22Rv1 (cell line): ENCODE data around the gene ADCY10.
A peak's percentile ranks its signal among the peaks of the same experiment; 100 is the strongest.

Experiments used
- H3K27ac ChIP-seq: fragments of 450-650 bp; 2 replicates; pipeline ENCODE4 v1.5.1; 2017
- ZFX ChIP-seq: fragments of 450-650 bp; IDR thresholded peaks from 2 replicates; pipeline ENCODE4 v1.6.1; 2017; ENCODE audit warnings: antibody characterized with exemption, borderline replicate concordance
- TF ChIP-seq, protein P1 (sequence below): fragments of 450-650 bp; IDR thresholded peaks from 2 replicates; pipeline ENCODE4 v1.5.1; 2017; ENCODE audit warnings: mild to moderate bottlenecking

ADCY10 gene

DNA sequence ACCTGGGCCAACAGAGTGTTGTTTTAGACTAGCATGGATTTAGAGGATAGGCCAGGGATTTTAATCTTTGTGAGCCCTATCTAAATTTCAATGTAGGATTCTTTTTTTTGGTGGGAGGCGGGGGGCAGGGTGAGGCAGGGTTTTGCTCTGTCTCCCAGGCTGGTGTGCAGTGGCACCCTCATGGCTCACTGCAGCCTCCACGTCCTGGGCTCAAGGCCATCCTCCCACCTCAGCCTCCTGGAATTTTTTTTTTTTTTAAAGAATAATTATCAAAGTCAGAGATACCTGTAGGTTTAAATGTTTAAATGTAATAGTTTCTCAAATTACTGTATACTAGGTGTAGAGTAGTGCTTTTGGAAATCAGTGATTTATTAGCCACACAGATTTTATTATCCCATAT lies 26.3 kb upstream of the ADCY10 start:
- no peak for TF ChIP-seq ZFX
- TF ChIP-seq, protein P1, sequence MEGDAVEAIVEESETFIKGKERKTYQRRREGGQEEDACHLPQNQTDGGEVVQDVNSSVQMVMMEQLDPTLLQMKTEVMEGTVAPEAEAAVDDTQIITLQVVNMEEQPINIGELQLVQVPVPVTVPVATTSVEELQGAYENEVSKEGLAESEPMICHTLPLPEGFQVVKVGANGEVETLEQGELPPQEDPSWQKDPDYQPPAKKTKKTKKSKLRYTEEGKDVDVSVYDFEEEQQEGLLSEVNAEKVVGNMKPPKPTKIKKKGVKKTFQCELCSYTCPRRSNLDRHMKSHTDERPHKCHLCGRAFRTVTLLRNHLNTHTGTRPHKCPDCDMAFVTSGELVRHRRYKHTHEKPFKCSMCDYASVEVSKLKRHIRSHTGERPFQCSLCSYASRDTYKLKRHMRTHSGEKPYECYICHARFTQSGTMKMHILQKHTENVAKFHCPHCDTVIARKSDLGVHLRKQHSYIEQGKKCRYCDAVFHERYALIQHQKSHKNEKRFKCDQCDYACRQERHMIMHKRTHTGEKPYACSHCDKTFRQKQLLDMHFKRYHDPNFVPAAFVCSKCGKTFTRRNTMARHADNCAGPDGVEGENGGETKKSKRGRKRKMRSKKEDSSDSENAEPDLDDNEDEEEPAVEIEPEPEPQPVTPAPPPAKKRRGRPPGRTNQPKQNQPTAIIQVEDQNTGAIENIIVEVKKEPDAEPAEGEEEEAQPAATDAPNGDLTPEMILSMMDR, result no peak

DNA sequence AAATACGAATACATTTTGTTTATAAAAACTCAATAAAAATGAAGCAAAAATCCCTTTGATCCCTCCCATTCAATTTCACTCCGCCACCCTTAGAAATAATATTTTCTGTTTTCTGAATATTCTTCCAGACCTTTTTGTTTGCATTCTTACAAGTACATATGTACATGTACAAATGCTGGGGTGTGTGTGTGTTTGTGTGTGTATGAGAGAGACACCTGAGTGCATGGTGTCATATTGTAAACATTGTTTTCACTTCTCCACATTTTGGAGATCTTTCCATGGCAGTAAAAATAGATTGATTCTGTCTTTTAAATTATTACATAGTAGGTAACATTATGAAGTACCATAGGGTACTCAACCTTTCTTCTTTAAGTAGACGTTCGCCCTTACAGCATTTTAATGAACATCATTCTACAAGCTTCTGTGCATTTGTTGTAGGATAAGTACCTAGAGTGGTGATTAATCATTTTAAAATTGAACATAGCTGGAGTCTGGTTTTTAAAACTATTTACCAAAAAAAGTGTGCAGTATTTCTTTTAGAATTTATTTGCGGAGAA lies 24.2 kb upstream of the ADCY10 start:
- H3K27ac ChIP-seq, result peak overlapping the region; percentile 98
- no peak for TF ChIP-seq ZFX
- TF ChIP-seq, protein P1, result no peak

More for the DNA sequence above, 26.3 kb upstream of the ADCY10 start:
- no peak overlapping the region for H3K27ac ChIP-seq

DNA sequence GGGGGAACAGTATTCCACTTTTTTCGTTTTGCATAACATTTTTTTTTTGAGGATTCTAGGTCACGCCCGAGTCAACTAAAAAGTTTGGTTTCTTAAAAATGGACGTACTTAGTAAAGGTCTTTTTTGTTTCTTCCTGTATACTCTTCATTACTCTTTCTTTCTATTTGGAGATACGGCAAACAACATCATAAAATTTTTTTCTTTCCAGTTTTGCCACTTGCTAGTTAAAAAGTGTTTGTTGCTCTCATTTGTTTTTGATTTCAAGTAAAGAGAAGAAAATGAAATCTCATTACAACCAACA lies 23.7 kb upstream of the ADCY10 start:
- TF ChIP-seq, protein P1, result no peak
- TF ChIP-seq ZFX, result no peak
- H3K27ac ChIP-seq, result peak overlapping the region; percentile 98

DNA sequence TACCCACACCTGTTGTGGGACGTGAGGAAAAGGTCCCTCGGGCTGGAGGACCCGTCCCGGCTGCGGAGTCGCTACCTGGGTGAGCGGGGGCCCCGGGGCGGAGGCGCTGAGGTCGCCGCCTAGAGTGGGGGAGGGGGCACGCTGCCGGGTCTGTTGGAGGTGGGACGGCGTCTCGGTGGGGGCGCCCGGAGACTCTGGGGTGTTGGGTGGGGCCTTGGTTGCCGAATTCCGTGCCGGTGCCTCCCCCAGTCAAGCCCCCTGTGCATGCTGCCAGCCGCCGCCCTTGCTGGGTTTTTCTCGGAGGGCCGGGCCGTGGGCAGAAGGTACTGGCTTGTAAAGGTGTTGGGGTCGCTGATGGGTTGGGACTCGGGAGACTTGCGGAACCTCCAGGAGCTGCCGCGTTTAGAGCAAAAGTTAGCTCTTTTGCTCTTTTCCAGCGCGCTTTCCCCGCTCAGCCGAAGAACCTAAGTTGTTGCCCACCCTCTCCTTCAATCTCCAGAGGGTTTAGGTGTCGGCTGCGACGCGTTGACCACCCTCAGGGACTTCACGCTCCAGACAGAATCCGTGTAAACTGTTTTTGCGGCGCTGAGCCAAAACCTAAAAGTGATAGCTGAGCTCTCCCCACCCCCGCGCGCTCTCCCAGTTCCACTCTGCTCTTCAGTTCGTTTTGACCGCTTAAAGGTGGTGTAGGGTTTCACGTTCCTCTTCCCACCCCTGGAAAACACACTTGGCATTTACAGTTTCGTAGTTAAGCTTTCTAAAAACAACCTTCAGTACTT lies 23.2 kb upstream of the ADCY10 start, which contains the start of gene MPC2:
Gene MPC2, minus strand, starts transcription at position 143 of the 779 bp plus-strand sequence. CDS start 1,231 bp downstream, outside the sequence.
- H3K27ac ChIP-seq, result peak within 1 kb of the TSS; percentile 98
- TF ChIP-seq ZFX, result no peak
- TF ChIP-seq, protein P1, result no peak

DNA sequence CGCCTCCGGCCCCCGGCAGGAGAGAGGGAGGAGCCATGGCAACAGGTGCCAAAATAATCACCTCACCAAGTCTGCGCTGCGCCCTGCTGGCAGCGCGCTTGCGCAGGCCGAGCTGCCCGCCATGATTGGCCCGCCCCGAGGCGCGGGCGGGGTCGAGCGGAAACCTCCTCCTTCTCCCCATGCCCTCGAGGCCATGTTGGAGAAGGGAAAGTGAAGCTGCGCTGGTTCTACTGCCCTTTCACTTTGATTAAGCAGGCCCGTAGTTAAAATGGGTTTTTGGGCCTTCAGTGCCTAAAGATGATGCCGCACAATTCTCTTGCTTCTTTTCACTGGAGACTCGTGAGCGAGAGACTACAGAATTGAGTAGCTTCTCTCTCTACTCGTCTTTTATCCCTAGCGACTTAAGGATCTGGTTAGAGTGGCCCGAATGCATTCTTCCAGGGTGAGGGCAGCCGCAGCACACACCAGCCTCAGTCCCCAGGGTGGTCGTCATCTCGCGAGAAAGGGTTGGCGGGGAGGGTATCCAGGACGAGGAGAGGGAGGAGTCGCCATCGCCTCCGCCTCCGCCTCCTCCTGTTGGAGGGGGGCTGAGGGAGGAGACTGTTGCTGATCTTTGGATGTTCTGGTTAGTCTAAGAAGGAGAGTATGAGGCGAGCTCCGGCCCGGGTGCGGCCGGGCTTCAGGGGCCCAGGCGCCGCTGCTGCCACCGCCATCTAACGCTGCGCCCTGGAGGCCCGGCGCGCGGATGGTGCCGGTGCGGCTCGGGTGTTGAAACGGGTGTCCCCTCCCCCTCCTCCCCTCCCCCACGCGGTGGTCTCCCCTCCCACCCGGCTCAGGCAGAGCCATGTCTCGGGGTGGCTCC lies 22.4 kb upstream of the ADCY10 start, which contains the start of gene DCAF6:
Gene DCAF6, plus strand, starts transcription at position 616 of the 862 bp plus-strand sequence. Its CDS starts 229 bp downstream, at position 845.
- peak within 1 kb of the TSS; percentile 98 for H3K27ac ChIP-seq
- TF ChIP-seq ZFX, result no peak
- TF ChIP-seq, protein P1, result no peak

DNA sequence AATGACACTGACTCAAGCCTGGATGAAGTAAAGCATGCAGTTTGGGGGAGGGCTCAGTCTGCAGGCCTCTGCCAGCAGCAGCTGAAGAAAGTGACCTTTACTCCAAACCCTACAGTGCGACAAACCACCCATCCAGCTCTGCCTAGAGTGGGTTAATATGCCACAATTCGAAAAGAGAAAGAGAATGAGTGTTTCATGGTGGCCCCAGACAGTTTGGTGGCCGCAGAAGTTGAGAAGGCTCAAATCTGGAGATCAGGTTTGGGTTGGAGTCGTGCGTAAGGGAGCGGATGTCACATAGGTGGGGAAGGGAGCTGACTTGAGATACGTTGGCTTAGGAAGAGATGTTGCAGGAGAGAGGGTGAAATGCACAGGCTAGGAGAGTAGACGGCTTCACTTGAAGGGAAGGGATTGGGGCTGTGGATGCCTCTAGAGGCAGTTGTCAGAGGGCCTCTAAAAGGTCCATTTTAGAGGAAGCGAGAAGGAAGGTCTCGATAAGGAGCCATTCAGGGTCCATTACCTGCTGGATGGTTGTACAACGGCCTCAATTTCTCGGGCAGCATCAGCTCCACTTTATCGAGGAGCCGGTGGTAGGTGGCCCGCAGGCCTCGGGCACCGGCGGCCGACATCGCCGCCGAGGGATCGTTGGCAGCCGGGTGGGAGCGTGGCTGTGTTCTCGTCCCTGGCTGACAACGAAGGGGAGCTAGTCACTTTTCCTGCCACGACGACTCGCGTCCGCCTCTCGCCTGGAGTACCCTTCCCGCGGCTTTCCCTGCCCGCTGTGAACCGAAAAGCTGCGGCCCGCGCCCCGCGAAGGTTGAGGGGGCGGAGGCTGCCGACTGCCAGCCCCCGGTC lies 21.5 kb upstream of the ADCY10 start:
- TF ChIP-seq ZFX, result no peak
- TF ChIP-seq, protein P1, result no peak
- peak overlapping the region; percentile 98 for H3K27ac ChIP-seq
